GDM1 (cell line): ENCODE data around the gene PRM1.

Experiments
- DNase-seq: peaks from one replicate; lab custom pipeline; 2025; lab: John Stamatoyannopoulos, UW

The PRM1 gene

DNA sequence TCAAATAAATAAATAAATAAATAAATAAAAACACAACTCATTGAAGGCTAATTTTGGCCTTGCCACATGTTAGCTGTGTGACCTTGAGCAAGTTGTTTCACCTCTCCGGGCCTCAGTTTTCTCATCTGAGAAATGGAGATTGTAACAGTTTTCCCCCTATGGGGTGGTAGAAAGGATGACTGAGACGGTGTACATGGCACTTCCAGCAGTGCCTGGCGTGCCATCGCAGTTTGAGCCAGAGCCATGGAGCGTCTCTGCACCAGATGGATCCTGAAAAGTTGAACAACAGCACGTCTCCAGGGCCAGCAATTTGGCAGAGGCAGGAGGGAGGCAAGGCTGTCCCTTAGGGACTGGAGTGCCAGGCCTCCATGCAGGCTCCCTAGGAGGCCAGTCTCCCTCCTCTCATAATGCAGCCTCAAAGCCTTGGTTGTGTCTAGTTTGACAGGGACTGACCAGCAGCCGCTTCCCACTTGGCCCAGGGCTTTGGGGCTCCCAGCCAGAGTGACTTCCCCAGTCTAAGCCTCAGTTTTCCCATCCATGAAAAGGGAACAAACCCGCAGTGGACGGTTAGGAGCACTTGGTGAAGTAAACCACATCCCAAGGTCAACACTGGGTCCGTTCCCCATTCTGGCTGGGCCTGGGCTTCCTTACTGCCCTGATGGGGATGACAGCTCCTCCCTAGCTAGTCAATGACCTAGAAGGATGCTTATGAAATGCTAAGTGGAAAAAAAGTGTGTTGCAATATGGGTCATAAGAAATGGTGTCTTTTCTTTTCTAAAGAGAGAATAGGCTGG, 44.5 kb downstream of the PRM1 start:
- DNase-seq: no peak

DNA sequence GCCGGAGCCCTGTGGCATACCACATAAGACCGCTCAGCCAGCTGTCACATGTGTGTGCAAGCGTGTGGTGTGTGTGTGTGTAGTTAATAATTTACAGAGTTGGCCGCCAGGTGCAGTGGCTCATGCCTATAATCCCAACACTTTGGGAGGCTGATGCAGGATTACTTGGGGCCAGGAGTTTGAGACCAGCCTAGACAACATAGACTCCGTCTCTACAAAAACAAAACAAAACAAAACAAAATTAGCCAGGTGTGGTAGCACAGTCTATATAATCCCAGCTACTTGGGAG, 45.5 kb downstream of the PRM1 start:
- no peak for DNase-seq

DNA sequence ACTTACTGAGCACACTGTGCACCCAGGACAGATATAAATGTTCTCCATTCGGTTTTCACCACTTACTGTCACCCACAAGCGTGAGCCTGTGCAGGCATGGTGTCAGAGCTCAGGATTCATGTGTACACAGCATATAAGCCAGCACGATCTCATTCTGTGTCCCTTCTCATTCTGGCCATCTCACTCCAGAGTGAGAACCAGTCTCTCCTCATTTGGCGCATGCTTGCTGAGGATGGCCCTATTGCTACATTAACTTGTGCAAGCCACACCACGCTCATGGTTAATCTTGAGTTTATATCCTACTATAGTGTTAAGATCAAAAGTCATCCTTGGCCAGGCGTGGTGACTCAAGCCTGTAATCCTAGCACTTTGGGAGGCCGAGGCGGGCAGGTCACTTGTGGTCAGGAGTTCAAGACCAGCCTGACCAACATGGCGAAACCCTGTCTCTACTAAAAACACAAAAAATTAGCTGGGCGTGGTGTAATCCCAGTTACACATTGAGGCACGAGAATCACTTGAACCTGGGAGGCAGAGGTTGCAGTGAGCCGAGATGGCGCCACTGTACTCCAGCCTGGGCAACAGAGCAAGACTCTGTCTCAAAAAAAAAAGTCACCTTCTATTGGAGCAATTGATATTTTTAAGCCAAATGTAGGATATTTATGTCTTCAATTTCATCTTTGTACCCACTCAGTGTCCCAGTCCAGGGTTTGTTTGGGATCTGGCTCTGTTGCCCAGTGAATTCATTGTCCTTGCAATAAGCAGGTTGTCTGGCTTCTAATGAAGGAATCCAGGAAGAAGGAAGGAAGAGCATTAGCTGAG, 46.0 kb downstream of the PRM1 start:
- DNase-seq: no peak

DNA sequence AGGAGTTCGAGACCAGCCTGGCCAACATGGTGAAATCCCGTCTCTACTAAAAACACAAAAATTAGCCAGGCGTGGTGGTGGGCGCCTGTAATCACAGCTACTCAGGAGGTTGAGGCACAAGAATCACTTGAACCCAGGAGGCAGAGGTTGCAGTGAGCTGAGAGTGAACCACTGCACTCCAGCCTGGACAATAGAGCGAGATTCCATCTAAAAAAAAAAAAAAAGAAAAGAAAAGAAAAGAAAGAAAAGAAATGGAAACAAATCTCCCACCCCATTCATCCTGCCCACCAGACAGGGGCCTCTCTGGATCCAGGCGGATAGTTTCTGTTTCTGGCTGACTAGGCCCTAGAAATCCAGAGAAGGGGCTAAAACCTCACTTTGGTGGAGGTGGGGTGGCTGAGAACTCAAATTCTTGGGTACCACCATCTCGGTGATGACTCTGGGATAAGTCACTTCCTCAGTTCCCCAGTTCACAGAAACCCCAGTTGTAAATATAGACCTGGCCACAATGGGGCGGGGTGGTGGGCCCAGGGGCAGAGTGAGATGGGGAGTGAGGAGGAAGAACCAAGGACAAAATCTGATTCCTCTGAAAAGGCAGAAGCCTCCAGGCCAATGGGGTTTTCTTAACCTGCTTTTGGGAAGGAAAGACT, 47.3 kb downstream of the PRM1 start:
- peak; percentile 33 for DNase-seq

DNA sequence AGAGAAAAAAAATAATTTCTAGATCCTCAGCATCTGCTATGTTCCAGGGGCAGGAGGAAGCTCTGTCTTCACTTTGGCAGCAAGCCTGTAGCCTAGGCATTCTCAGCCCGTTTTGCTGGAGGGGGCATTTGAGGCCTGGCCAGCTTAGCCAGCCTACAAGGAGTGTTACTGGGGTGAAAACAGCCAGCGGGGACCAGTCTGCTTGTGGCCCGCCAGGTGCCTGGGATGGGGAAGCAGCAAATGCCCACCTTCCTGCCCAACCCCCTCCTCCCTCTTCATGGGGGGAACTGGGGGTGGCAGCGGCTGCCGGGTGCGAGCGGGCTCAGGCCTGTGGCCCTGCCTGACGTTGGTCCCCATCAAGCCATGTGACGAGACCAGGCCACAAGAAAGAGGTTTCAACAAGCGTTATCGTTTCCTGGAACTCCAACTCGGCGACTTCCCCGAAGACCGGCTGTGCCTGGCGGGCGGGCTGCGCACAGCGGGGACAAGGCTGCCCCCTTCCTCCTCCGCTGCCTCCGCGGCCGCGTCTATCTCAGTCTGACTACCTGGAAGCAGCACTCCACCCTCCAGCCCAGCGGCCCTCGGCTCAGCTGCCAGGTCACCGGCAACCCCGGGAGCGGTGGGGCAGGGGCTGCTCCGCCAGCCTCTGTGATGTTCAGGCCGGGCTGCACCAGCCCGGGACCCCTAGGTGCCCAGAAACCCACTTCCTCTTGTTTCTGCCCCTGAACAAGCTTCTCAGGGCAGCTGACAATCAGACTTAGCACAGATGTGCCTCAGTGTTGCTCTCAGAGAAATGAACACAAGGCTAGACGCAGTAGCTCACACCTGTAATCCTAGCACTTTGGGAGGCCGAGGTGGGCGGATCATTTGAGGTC, 48.0 kb downstream of the PRM1 start:
- DNase-seq: peak; percentile 70

DNA sequence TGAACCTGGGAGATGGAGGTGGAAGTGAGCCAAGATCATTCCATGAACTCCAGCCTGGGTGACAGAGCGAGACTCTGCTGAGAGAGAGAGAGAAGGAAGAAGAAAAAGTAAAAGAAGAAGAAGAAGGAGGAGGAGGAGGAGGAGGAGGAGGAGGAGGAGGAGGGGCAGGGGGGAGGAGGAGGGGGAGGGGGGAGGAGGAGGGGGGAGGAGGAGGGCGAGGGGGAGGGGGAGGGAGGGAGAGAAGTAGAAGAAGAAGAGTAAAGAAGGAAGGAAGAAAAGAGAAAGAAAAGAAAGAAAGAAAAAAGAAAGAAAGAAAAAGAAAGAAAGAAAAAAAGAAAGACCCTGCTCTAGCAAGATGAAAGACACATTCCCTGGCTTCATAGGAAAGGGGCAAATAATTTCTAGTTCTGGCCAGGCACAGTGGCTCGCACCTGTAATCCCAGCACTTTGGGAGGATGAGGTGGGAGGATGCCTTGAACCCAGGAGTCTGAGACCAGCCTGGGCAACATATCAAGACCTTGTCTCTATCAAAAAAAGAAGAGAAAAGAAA, 48.8 kb downstream of the PRM1 start:
- DNase-seq: no peak

DNA sequence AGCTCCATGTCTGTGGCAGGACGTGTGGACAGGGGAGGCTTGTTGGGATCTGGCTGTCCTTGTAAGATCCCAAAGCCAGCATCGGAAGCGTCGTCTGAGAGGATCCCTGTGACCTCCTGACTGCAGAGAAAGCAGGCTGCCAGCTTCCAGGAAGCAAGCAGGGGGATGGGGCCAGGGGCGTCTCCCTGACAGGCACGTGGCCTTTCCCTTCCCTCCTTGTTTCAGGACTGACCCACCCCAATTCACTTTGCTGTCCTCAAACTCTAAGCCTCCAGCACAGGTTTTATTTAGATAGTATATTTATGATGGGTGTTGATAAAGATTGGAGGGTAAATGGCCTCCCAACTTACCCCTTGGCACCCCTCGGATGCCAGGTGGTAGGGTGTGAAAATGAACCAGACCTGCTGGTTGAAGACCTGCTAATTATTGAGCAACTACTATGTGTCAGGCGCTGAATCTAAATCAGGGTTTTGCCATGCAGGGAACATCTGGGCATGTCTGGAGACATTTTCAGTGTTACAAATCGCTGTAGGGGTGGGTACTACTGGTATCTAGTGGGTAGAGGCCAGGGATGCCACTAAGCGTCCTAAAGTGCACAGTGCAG, 49.7 kb downstream of the PRM1 start:
- DNase-seq: no peak
